GM03348 (cell line): ENCODE results near the gene NTN1.

ENCODE experiments used
- DNase-seq: peaks from one replicate; pipeline ENCODE4 v3.0.0; 2012; ENCODE audit warnings: low spot score

NTN1 gene

DNA sequence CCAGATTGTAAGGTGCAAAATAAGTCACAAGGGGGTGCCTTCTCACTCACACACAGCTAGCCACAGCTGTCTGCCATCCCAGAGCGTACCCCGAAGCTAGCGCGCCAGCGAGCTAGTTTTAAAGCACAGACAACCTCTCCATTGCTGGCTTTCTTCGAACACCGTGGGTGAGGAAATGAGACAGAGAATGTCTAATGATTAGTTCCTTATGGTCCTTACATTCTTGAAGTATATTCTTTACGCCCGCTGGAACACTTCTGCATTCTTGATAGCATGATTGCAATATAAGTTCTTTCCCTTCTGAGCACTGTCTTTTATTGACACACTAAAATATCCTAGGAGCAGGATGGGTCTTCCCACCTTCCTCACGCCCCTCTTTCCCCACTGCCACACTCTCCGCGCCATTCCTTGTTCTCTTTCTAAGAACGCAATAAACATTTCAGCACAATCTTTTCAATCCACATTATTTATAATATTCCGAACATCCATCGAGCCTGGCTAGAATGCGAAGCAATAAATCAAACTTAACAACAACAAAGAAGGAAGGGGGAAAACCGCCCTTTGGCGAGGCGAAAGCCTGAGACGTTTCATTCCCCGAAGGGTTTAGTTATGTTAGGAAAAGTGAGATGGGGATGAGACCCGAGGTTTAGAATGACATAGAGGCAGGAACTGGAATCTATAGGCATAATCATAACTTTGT is 251.3 kb downstream of the NTN1 start:
- DNase-seq: peak; percentile 74

GRCh38 chr17:9273428-9274391 is 252.4 kb downstream of the NTN1 start:
- peak; percentile 61 for DNase-seq

- DNase-seq: no peak
Measured at GRCh38 chr17:9274973-9275372, 253.7 kb downstream of the NTN1 start.

GRCh38 chr17:9279893-9280292 is 258.6 kb downstream of the NTN1 start:
- DNase-seq: no peak

GRCh38 chr17:9283909-9284308 is 262.6 kb downstream of the NTN1 start:
- no peak for DNase-seq

GRCh38 chr17:9284884-9285283 is 263.6 kb downstream of the NTN1 start:
- DNase-seq: peak; percentile 50

- peak; percentile 18 for DNase-seq
Measured at GRCh38 chr17:9285602-9286427, 264.5 kb downstream of the NTN1 start.

DNA sequence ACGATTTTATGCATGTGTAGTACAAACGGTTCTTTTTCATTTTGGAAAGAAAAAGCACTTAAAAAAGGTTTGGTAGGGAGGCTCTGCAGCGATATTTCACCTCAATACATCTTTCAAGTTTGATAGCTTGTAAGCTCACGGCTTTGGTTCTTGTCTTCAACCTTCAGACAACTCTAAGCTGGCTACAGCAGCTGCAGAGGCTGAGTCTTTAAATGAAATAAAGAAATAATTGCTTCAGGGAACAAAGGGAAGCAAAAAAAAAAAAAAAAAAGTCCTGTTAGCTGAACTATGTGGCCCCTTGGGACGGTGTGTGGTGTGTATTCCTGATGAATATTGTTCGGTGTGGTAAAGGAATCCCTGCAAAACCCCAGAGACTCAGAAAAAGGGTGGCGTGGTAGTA is 265.1 kb downstream of the NTN1 start:
- peak; percentile 11 for DNase-seq

DNA sequence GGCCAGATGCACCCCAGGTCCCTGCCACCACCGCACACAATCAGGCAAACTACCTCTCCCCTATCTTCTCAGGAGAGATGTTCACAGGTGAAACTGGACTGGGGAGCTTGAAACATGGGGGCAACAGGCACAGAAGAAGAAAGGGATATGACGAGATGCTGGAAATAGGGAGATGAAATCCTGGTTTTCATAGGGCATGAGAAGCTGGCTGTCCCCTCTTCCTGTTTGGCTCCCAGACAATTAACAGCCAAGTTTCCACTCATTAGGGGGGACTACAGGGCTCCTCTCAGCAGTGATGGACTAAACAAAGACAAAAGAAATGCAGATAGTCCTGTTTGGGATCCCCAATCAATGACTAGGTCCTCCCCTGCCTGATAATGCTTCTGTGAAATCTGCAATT is 266.0 kb downstream of the NTN1 start:
- no peak for DNase-seq

DNA sequence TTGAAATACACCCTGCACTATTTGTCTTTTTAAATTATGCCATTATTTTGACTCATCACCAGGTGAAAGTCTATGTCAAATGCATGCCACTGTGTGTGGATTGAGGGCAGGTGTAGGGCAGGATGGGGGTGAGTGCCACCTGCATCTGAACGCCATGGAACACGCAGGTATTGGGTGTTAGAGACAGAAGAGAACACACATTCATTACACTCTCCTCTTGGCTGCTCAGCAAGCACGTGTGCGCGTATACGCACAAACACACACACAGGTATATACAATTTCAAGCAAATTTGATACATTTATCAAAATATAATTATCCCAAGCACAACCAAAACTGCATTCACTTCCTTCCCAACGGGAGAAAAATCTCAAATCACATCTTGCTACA is 268.9 kb downstream of the NTN1 start:
- DNase-seq: no peak

- peak; percentile 64 for DNase-seq
Measured at GRCh38 chr17:9291912-9292560, 270.7 kb downstream of the NTN1 start.

DNA sequence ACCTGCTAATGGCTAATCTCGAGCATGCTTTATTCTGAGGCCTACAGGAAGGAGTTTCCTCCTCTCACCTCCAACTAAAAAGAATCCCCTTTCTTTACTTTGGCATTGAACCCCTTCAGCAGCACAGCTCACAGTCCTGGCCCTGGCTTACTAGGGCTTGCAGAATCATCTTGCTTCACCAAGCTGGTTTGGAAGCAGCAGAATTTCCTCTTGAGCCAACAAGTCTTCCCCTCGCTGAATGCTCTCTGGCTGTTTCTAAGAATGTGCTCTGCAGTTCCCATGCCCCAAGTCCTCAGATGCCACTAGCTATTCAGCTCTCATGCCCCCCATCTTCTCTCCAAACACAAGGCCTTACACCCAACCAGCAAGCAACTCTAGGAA is 271.2 kb downstream of the NTN1 start:
- DNase-seq: peak; percentile 13
